HG03175 (cell line): ENCODE measurements around the gene OLFML3.
"Not testable (repeated sequence)": the region's sequence is repeated elsewhere in the genome, so short reads cannot be mapped to it uniquely, and the experiment has no call there.

Source experiments
- ATAC-seq: cut with Tn5 transposase; IDR thresholded peaks from one replicate; pipeline ENCODE4 v1.9.1; 2021; ENCODE audit warnings: mild to moderate bottlenecking, moderate library complexity; ENCODE audit not compliant: unreplicated experiment

The OLFML3 gene

DNA sequence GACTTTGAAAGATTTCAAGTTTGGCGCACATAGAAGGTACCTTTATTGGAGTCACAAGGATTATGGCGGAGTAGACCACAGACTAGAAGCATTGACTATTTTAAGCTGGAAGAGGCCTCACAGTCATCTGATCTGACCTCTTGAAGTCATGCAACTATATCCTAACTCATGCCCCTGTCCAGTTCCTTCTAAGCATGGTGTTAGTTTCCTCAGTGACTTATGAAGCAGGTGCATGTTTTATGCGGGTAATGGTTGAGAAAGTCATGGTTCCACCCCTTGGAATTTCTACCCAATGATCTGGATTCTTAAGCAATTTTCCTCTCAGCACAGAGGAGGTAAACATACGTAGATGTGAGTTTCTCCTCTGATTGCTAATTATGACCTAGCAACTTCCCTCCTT is 11.7 kb downstream of the OLFML3 start:
- no peak for ATAC-seq

DNA sequence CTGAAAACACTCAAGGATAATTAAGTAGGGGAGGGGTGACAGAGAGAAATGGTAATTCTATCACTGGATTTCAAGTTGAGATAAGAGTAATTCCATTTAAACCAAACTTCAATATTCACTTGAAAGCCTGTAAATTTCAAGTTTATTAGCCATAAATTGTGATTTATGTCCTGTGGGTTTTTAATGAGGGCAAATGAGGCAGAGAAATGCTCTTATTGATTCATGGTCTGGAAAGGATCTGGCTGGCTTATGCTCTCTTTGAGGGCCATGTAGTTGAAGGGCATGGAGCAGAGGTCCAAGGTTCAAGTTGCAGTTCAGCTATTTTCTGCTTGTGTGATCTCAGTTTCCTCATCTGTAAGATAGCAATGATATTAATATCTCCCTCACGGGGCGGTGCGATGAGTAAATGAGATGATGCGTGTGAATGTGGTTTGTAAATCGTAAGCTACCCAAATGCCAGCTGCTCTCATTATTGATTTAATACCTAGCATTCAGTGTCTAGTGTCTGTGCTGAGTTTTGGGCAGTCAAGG is 12.3 kb downstream of the OLFML3 start:
- no peak for ATAC-seq

DNA sequence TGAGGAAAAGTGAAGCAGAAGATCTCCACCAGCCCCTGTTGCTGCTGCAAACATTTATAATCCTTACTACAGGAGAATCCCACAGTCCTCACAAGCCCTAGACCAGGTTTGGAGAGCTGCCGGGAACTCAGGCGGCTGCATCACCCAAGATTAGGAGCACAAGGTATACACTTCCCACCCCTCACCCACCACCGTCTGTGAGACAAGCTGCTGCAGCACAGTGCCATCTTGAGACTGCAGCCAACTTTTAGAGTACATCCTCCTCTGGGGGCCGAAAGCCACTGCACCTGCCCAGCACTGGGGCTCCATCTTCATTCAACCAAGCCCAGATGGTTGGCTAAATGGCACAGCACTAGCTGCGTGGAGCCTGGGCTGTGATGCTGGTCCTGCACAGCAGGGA is 13.8 kb downstream of the OLFML3 start:
- no peak for ATAC-seq

DNA sequence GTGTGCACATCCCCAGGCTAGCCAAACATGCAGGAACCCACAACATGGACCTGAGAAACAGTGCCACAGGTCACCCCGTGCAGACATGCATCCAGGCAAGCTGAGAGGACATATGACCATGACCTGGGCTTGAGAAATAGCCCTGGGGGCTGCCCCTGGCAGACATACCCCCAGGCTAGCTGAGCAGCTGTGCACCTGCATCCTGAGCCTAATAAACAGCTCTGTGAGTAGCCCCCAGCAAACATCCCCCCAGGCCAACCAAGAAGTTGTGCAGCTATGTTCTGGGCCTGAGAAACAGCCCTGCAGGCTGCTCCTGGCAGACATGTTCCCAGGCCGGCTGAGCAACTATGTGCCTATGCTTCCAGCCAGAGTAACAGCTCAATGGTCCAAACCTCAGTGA is 14.5 kb downstream of the OLFML3 start:
- ATAC-seq, result no peak

DNA sequence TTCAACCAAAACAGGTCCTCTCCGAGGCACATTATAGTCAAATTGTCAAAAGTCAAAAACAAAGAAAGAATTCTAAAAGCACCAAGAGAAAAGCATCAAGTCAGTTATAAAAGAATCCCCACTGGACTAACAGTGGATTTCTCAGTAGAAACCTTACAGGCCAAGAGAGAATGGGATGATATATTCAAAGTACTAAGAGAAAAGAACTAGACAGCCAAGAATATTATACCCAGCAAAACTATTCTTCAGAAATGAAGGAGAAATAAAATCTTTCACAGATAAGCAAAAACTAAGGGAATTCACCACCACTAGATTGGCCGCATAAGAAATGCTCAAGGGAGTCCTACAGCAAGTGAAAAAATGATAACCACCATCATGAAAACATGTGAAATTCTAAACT is 16.1 kb downstream of the OLFML3 start:
- no peak for ATAC-seq

DNA sequence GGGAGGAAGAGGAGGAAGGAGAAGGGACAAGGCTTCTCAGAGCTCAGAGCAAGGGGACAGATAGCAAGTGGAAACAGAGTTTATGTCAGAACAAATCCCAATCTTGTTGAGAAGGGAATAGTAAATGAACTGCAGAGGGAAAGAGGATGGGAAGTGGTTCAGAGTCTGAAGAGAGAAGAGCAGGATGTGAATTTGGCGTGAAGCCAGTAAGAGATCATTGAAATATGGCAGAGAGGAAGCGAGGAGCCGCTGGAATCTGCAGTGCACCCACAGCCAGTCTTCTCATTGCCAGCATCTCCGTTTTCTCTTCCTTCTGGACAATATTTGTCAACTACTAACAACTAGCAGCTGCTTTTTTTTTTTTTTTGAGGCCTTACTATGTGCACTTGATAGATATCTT is 19.1 kb downstream of the OLFML3 start:
- no peak for ATAC-seq

DNA sequence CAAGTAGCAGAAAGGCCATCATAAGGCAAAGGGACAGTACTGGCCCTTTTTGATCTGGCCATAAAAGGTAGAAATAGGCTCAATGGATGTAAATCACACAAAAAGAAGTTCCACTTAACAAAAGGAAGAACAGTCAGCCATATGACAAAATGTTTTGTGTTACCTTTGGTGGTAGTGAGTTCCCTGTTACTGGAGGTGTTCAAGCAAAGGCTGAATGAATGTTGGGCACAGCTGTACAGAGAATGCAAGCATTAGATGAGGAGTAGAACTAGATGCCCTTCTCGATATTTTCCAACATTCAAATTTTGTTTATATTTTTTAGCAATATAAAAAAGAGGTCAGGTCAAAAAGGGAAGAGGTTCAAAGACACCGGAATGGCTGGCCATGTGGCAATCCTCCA is 20.0 kb downstream of the OLFML3 start:
- no peak for ATAC-seq

DNA sequence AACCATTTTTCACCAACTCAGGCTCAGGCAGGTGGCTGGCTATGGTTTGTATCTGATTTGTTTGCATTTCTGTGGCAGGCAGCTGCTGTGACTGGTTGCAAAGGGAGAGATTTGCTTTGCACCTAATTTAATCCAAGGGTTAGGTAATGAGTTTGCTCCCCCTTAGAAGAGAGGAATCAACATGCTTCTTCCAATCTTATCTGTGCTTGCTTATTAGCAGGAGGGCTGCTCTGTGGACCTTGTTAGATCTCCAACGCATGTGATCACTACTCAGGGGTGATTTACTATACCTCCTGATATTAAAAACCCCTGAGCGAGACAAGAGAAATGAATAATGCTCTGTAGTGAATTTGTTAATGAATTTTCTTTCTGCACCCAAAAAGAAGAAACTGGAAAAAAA is 20.5 kb downstream of the OLFML3 start:
- no peak for ATAC-seq

DNA sequence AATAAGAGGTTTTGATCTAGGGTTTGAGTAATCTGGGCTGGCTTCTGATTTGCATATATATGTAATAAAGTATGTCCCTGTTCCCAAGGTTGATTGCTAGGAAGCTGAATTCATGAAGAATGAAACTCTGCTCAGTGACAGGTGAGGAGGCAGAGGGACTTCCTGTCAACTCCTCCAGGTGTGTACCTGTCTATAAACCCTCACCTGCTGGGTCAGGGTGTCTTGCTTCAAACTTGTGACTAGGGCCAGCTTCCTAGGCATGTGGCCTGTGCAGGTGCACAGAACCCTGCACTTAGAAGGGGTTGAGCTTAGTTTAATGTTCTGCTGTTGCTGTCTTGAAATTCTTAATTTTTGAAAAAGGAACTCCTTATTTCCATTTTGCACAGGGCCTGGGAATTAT is 21.1 kb downstream of the OLFML3 start:
- no peak for ATAC-seq

DNA sequence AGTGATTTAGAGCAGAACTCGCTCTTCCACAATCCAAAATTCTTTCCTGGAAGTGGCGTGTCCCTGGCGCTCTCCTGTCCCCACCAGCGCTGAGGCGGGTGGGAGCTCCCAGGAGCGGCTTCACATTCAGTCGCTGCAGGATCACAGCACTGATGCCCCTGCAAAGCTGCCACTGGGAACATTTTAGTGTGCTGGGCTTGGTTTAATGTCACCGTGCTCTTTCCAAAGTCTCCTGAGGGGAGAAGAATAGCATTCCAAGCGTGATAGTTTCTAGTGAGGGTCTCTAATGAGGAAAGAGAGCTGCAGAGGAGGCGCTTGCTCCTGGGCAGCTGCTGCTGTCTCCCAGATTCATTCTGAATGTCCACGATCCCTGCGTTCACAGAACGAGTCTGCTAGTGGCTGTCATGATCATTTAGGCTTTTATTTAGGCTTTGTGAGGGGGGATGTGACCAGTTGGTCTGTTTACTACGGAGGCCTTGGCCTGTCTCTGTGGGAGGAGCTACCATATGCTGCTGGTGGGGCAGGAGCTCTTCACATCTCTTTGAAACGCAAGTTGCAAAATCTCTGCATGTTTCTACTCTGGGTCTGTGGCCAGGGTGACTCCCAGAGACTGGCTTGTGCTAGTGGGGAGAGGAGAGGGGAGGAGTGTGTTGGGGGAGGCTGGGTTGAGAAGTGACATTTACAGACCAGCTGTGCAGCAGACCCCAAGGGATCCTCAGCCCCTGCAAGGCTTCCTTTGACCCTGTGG is 23.4 kb downstream of the OLFML3 start:
- ATAC-seq, result no peak

DNA sequence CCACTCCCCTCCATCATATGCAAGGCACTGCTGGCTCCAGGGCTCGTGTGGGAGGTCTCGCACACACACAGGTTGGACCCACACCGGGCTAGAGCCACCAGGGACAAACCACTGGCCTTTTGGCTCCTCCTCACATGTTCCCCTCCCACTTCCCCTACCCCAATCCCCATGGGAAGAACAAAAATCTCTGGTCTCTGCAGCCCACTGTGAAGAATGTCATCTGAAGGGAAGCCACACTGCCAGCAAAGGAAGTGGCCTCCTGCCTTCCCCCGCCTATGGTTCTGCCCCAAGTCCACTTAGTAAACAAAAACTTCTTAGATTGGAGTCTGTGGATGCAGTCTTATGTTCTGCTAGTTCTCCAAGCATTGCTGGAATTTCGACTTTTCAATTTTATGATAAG is 24.2 kb downstream of the OLFML3 start:
- ATAC-seq, result no peak

DNA sequence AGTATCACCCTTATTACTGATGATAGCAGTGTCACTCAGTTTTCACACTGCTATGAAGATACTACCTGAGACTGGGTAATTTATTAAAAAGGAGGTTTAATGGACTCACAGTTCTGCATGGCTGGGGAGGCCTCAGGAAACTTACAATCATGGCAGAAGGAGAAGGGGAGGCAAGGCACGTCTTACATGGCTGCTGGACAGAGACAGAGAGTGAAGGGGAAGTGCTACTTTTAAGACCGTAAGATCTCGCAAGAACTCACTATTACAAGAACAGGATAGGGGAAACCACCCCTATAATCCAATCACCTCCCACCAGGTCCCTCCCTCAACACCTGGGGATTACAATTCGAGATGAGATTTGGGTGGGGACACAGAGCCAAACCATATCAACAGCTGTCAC is 27.6 kb downstream of the OLFML3 start:
- not testable (repeated sequence) for ATAC-seq

DNA sequence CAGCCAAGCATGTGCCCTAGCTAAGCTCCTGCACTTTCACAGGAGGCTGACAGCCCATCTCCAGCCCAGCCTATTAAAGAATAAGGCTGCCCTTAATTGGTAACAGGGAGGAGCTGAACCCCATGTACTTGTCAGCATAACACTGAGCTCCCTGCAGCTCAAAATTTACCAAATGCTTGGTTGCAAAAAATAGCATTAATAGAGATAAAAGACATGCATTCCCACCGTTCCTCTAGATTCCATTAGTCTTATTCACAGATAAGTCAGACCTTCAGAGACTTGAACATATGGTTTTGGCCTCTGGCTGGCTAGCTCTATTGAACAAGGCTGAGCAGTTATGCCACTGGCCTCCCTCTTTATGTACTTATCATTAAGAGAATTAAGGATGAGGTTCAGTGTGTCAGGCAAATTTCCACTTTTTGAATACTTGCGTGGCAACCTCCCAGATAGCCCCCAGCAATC is 29.2 kb downstream of the OLFML3 start:
- no peak for ATAC-seq

DNA sequence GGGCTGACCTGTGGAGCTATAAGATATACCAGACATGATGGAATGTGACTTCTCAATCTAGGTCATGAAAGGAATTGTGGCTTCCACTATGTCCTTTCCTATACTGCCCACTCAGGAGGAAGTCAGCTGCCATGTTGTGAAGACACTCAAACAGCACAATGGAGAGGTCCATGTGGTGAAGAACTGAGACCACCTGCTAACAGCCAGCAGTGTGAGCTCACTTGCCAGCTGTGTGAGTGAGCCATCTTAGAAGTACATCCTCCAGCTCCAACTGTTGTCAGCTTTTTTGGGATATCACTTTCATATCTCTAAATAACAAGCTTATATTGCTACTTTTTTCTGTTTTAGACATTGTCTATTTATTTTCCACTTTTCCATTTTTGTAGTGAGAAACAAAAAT is 29.7 kb downstream of the OLFML3 start:
- ATAC-seq, result no peak

DNA sequence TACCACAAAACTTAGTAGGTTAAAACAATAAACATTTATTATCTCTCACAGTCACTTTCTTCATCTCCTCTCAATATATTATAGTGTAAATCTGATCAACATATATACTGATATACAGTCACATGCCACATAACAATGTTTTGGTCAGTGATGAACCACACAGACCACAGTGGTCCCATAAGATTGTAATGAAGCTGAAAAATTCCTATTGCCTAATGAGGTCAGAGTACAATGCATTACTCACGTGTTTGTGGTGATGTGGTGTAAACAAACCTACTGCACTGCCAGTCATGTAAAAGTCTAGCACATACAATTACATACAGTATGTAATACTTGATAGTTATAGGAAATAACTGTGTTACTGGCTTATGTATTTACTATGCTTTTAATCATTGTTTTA is 30.1 kb downstream of the OLFML3 start:
- ATAC-seq, result no peak

DNA sequence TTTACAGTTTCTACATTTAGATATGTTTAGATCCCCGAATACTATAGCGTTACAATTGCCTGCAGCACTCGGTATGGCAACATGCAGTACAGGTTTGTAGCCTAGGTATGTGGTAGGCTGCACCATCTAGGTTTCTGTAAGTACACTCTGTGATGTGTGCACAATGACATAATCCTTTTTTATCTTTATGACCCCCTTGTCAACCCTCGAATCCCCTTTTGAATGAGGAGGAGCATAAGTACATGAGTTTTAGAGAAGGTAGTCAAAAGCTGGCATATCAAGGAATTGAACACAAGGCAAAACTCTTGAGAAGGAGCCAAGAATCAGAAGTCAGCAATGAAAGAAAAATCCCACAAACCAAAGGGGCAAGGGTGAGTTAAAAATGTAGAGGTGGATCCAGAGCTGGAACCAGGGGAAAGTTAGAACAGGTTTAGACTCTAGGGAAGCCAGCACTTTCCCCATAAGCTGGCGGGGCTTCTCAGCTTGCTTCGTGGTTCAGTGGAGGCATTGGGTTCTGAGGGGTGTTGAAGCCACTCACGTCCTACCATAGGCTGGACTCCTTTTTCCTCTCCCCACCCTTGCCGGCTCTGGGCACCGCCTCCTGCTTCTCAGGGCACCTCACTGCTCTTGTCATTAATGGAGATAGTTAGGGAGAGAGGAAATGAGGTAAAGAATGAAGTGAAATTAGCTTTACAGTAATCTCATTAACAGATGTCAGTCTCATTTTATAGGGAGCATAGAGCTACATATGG is 31.3 kb downstream of the OLFML3 start:
- ATAC-seq, result no peak

DNA sequence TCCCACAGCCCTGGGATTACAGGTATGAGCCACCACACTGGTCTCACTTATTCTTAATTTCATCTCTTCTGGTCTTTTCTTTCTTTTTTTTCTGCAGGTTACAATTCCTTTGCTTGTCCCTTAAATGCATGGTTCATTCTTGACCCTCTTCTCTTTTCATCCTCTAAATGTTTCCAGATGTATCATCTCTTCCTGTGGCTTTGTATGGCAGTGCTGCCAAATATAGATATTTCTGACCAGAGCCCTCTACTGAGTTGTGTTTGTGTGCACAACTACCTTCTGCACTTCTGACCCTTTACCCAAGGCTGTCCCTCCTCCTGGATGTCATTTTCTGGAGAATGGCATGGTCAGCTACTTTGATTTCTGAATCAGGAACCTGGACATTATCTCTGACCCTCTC is 32.5 kb downstream of the OLFML3 start:
- no peak for ATAC-seq

DNA sequence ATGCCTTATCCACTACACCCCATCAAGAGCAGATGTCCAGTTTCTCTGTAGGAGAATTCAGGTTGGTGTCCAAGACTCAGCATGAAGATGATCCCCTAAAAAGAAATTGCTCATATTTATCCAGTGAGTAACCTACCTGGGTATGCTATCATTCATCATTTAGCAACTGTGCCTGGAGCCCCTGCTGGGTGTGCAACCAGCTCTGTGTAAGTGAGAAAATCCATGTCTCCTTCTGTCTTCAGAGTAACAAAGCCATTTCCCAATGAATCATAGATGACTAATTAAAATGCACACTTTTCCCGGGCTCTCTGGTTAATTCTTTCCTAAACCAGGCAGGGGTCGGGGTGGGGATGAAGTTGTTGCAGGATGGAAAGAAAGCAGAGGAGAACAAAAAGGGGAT is 35.8 kb downstream of the OLFML3 start:
- ATAC-seq, result no peak

DNA sequence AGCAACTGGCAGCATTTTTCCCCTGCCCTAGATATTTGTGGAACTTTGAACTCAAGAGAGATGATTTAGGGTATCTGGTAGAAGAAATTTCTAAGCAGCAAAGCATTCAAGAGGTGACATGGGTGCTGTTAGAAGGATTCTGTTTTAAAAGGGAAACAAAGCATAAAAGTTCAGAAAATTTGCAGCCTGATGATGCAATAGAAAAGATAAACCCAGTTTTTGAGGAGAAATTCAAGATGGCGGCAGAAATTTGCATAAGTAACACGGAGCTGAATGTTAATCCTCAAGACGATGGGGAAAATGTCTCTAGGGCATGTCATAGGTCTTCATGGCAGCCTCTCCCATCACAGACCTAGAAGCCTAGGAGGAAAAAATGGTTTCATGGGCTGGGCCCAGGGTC is 40.5 kb downstream of the OLFML3 start:
- not testable (repeated sequence) for ATAC-seq

DNA sequence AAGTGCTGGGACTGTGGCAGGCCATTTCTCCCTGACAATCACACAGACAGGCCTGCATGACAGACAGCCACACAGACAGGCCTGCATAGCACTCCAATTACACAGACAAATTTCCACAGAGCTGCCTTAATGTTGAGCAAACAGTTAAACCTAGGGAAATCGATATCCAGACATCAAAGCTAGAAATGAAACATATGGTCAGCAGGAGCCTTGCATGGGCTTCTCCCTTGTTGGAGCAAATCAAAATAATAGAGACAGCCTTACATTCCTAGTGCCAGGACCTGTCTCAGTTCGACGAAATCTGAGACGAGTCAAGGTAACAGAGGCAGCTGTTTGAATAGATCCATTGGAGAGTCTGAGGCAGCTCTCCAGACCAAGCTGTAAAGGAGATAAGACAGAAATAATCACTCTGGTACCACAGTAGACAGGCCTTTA is 42.4 kb downstream of the OLFML3 start:
- ATAC-seq, result no peak

DNA sequence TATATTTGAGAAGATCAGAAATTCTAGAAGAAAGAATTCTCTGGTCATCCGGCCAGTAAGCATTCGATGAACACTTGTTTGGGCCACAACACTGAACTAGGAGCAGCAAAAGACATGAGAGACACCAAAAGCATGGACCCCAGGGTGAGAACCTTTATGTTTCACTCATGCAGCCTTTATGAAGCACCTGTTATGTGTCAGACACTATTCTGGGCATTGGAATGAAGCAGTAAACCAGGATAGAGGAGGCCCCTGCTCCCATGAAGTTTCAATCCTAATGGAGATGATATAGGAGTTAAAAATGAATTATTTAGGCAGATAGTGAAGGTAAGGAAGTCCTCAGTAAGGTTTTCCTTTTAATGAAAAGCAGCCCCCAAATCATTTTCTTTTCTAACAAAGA is 43.6 kb downstream of the OLFML3 start:
- no peak for ATAC-seq

DNA sequence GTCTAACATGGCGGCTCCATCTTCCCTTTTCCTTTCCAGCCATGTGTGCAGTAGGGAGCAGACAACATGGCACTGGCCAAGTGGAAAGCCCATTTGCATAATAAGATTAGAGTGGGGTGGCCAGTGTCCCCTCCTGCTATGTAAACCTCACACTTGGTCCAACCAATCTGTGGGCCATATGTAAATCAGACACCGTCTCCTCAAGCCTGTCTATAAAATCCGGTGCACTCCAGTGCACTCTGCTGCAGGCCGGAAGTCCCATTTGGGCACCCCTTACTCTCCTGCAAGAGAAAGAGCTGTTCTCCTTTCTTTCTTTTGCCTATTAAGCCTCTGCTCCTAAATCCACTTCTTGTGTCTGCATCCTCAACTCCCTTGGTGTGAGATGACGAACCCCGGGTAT is 44.1 kb downstream of the OLFML3 start:
- no peak for ATAC-seq
